Psoas muscle (tissue), 8 donors: ENCODE measurements around the gene TUT1. TPM values are rescaled to one million over a fixed set of nuclear protein-coding genes. Genes with fewer than 3 reads are reported as not detected.
A peak's percentile ranks its signal among the peaks of the same experiment; 100 is the strongest.

Source experiments
- ATAC-seq, 4 donors: fragments of 200-7000 bp; cut with Tn5 transposase; one replicate each; pipeline ENCODE4 v1.9.1; 2020; ENCODE audit warnings: moderate library complexity in 3 of 4, mild to moderate bottlenecking in 2 of 4
- DNase-seq, 2 donors: peaks; one replicate each; pipeline ENCODE4 v3.0.0-alpha.2; 2020
- H3K27ac ChIP-seq: fragments of 200-600 bp; one replicate; pipeline ENCODE4 v1.8.0; 2022
- H3K27me3 ChIP-seq, 3 donors: fragments of 200-600 bp in 1 of 3; one replicate each; pipeline versions ENCODE4 v1.6.1 to v1.8.0; 2013 to 2022; ENCODE audit warnings: low read length in 2 of 3, mild to moderate bottlenecking in 2 of 3, moderate library complexity in 1 of 3; ENCODE audit not compliant: insufficient read depth in 3 of 3
- H3K36me3 ChIP-seq, 2 donors: fragments of 200-600 bp in 1 of 2; one replicate each; pipeline versions ENCODE4 v1.6.1 to v1.8.0; 2013 to 2022; ENCODE audit warnings: low read depth in 1 of 2, mild to moderate bottlenecking in 1 of 2, moderate library complexity in 1 of 2; ENCODE audit not compliant: insufficient read depth in 1 of 2
- H3K4me1 ChIP-seq: fragments of 200-600 bp; one replicate; pipeline ENCODE4 v1.8.0; 2022
- H3K4me3 ChIP-seq: fragments of 200-600 bp; one replicate; pipeline ENCODE4 v1.8.0; 2022; ENCODE audit warnings: mild to moderate bottlenecking
- H3K9me3 ChIP-seq: fragments of 200-600 bp; one replicate; pipeline ENCODE4 v1.8.0; 2022
- WGBS, 3 donors: extraction: QIAGEN DNeasy Blood & Tissue Kit; methylation state at CpG; one replicate each; pipeline versions ENCODE4 v1.1.6 to v1.1.7; 2013; 5-methylcytosine and 5-hydroxymethylcytosine counted together
- intact Hi-C, 2 donors: fragments of 100-400 bp; cut with DNase I; formaldehyde crosslinking; loops; one replicate each; pipeline versions ENCODE4 v1.11.0 to v1.14.2; 2022
- polyA plus RNA-seq, 3 donors: library from polyadenylated mRNA; stranded (reverse); fragments of 200-250 nt; gene quantifications; one replicate each; pipeline ENCODE4 v1.2.3, GENCODE V29; 2013
- total RNA-seq, 4 donors: library from RNA; stranded (reverse); fragmentation: NEBNext Ultra II Directional in 2 of 4; extraction: Animal tissue kit (Norgen Biotek cat#: 25700) in 2 of 4; gene quantifications; one replicate each; pipeline versions ENCODE4 v1.2.1 to v1.2.4, GENCODE V29; 2021 to 2023
- TF ChIP-seq, protein P1 (sequence below): fragments of 200-600 bp; IDR thresholded peaks from one replicate; pipeline ENCODE4 v1.8.0; 2022; ENCODE audit warnings: antibody characterized with exemption
- donor health status: healthy with polysubstance abuse.
- donor health status: DM: no; HTN: no; CAD: no; lungs with moderate emphysema.
- donor health status: Bipolar disorder and iron deficiency.
- donor health status: healthy.
- donor health status: DM: yes; HTN: yes; CAD: no.
- donor health status: DM: no; HTN: no; CAD: no.
- donor health status: DM: no; HTN: no; CAD: no.
- donor health status: DM: yes; HTN: yes; CAD: no.

TUT1 gene
- total and polyA plus RNA-seq, 7 donors = 12.1 to 23.7 (median 15.5) TPM

DNA sequence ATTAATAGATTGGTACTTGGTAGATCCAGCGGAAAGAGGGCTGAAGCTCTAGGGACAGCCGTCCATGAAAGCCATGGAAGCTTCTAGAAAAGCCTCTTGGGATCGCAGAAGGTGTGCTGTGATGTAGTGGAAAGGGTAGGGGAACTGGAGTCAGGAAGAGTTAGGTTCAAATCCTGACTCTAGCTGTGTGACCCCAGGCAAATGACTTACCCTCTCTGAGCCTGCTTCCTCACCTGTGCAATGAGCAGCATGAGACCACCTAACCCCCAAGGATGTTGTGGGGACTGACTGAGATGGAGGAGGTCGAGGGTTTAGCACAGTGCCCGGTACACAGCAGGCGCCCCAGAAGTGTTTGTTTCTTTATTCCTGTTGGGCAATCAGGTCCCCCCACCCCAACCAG is 19.1 kb upstream of the TUT1 start:
- H3K36me3 ChIP-seq = peaks cover 0 to 40% of the 10 kb centered on the region in 2 donors
- no peaks in the 10 kb centered on the region for H3K27me3 ChIP-seq
- DNase-seq = no peak
- 84 to 94% (median 86%) methylated on average over 6 of the region's 6 CpGs for WGBS, 3 donors
- no peaks in the 10 kb centered on the region for H3K9me3 ChIP-seq
- H3K4me3 ChIP-seq = no peak overlapping the region
- TF ChIP-seq, protein P1, sequence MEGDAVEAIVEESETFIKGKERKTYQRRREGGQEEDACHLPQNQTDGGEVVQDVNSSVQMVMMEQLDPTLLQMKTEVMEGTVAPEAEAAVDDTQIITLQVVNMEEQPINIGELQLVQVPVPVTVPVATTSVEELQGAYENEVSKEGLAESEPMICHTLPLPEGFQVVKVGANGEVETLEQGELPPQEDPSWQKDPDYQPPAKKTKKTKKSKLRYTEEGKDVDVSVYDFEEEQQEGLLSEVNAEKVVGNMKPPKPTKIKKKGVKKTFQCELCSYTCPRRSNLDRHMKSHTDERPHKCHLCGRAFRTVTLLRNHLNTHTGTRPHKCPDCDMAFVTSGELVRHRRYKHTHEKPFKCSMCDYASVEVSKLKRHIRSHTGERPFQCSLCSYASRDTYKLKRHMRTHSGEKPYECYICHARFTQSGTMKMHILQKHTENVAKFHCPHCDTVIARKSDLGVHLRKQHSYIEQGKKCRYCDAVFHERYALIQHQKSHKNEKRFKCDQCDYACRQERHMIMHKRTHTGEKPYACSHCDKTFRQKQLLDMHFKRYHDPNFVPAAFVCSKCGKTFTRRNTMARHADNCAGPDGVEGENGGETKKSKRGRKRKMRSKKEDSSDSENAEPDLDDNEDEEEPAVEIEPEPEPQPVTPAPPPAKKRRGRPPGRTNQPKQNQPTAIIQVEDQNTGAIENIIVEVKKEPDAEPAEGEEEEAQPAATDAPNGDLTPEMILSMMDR = no peak
- intact Hi-C loops = loop anchor here in 1 of 2 donors (5.0 kb wide), 1 partner anchor 42 kb away; the partner anchor contains the start of gene INTS5
- peaks cover 12% of the 10 kb centered on the region for H3K4me1 ChIP-seq
- ATAC-seq = no peak
- H3K27ac ChIP-seq = no peak overlapping the region

DNA sequence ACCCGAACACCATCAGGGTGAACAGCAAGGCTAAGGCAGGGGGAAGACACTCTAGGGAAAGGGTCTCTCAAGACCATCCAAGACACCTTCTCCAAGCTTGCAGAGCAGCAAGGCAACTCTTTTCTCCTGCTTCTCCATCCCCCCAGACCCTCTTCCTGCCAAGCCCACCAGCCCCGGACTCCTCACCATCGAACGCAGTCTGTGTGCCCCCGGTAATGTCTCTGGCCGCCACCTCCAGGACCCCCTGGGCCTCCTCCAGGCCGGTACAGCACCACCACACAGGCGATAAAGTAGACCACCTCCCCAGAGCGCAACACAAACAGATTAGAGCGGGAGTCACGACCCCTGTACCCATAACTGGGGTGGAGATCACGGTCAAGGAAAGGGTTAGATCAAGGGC is 17.5 kb upstream of the TUT1 start:
- DNase-seq (no peak), ATAC-seq (no peak)
- TF ChIP-seq, protein P1 = no peak
- peaks cover 0 to 37% of the 10 kb centered on the region in 2 donors for H3K36me3 ChIP-seq
- H3K27me3 ChIP-seq = no peaks in the 10 kb centered on the region
- intact Hi-C loops = no loop called here
- WGBS, 3 donors = 92 to 94% (median 92%) methylated on average over 12 of the region's 12 CpGs
- H3K27ac ChIP-seq = no peak overlapping the region
- no peak overlapping the region for H3K4me3 ChIP-seq
- no peaks in the 10 kb centered on the region for H3K9me3 ChIP-seq
- H3K4me1 ChIP-seq = peaks cover 12% of the 10 kb centered on the region

GRCh38 chr11:62607714-62608113 is 16.4 kb upstream of the TUT1 start:
- intact Hi-C loops = no loop called here

GRCh38 chr11:62605902-62606301 is 14.6 kb upstream of the TUT1 start:
- DNase-seq (peak in 1 of 2 donors; percentile 46), ATAC-seq (no peak)
- Histone ChIP-seq H3K4me3 (no peak overlapping the region), H3K27ac (no peak overlapping the region), H3K27me3 (no peaks in the 10 kb centered on the region), H3K4me1 (peaks cover 8% of the 10 kb centered on the region), H3K9me3 (no peaks in the 10 kb centered on the region), H3K36me3 (peaks cover 0 to 37% of the 10 kb centered on the region in 2 donors)
- intact Hi-C loops = no loop called here
- TF ChIP-seq, protein P1 = no peak
- WGBS, 3 donors = 95 to 98% (median 96%) methylated on average over 15 of the region's 15 CpGs

More at GRCh38 chr11:62607714-62608113, 16.4 kb upstream of the TUT1 start:
- WGBS, 3 donors = 59 to 77% (median 68%) methylated on average over 4 of the region's 4 CpGs
- no peaks in the 10 kb centered on the region for H3K9me3 ChIP-seq
- H3K36me3 ChIP-seq = peaks cover 0 to 37% of the 10 kb centered on the region in 2 donors
- TF ChIP-seq, protein P1 = no peak
- H3K27me3 ChIP-seq = no peaks in the 10 kb centered on the region
- peaks cover 13% of the 10 kb centered on the region for H3K4me1 ChIP-seq
- no peak overlapping the region for H3K4me3 ChIP-seq
- DNase-seq (peak in 1 of 2 donors; percentile 36), ATAC-seq (no peak)
- H3K27ac ChIP-seq = no peak overlapping the region

- peaks cover 0 to 37% of the 10 kb centered on the region in 2 donors for H3K36me3 ChIP-seq
- H3K4me1 ChIP-seq = peaks cover 11% of the 10 kb centered on the region
- ATAC-seq (no peak), DNase-seq (peak in 1 of 2 donors; percentile 43)
- no peak overlapping the region for H3K4me3 ChIP-seq
- intact Hi-C loops = no loop called here
- 88 to 91% (median 89%) methylated on average over 6 of the region's 6 CpGs for WGBS, 3 donors
- H3K9me3 ChIP-seq = no peaks in the 10 kb centered on the region
- TF ChIP-seq, protein P1 = no peak
- H3K27me3 ChIP-seq = no peaks in the 10 kb centered on the region
- H3K27ac ChIP-seq = no peak overlapping the region
Measured at GRCh38 chr11:62605467-62605866, 14.1 kb upstream of the TUT1 start.
